Testis (tissue), 3 donors: Measurements from ENCODE around the gene PEX6. TPM values are rescaled to one million over a fixed set of nuclear protein-coding genes. Genes with fewer than 3 reads are reported as not detected.
A peak's percentile ranks its signal among the peaks of the same experiment; 100 is the strongest.

Experiments
- DNase-seq: peaks from one replicate; pipeline ENCODE4 v3.0.0-alpha.2; 2019
- H3K27ac ChIP-seq, 2 donors: fragments of 200-600 bp; sonication (generic); one replicate each; pipeline ENCODE4 v1.5.1; 2019
- H3K27me3 ChIP-seq: fragments of 200-600 bp; sonication (generic); one replicate; pipeline ENCODE4 v1.5.1; 2019
- H3K36me3 ChIP-seq: fragments of 200-600 bp; sonication (generic); one replicate; pipeline ENCODE4 v1.5.1; 2017; ENCODE audit warnings: low read depth; ENCODE audit errors: missing control alignments
- H3K4me1 ChIP-seq: fragments of 200-600 bp; sonication (generic); one replicate; pipeline ENCODE4 v1.5.1; 2019
- H3K4me3 ChIP-seq, 2 donors: fragments of 200-600 bp; sonication (generic); one replicate each; pipeline ENCODE4 v1.5.1; 2017 to 2019
- H3K9me3 ChIP-seq: fragments of 200-600 bp; sonication (generic); one replicate; pipeline ENCODE4 v1.5.1; 2017
- POLR2A ChIP-seq: fragments of 450-650 bp; IDR thresholded peaks from one replicate; pipeline ENCODE4 v1.6.1; 2017; ENCODE audit warnings: antibody characterized with exemption, mild to moderate bottlenecking, moderate library complexity
- WGBS, 2 donors: methylation state at CpG; one replicate each; pipeline ENCODE4 v1.1.5; 2018; 5-methylcytosine and 5-hydroxymethylcytosine counted together
- intact Hi-C: fragments of 100-400 bp; cut with DNase I; formaldehyde crosslinking; loops from one replicate; pipeline ENCODE4 v1.15.1; 2023; ENCODE audit warnings: low total_unique reads
- polyA plus RNA-seq: library from polyadenylated mRNA; stranded (reverse); fragments of 350-450 nt; fragmentation: Illumina TruSeq; extraction: RNeasy Lipid Tissue Mini Kit (QIAGEN cat#74804); gene quantifications from one replicate; pipeline ENCODE4 v1.2.3, GENCODE V29; 2014; ENCODE audit warnings: low read depth, low replicate concordance; ENCODE audit not compliant: insufficient read depth
- total RNA-seq, 2 donors: library from RNA; depleted of rRNA; stranded (reverse); fragments of >200 nt; gene quantifications; one replicate each; pipeline ENCODE4 v1.2.3, GENCODE V29; 2016
- TF ChIP-seq, protein P1 (sequence below), 3 experiments: fragments of 450-650 bp in 2 of 3; fragments of 200-600 bp in 1 of 3; sonication (generic) in 1 of 3; IDR thresholded peaks; one replicate each; pipeline ENCODE4 v1.5.1; 2016 to 2019; ENCODE audit warnings: antibody characterized with exemption in 3 of 3, mild to moderate bottlenecking in 2 of 3, moderate library complexity in 1 of 3

PEX6 gene
- total and polyA plus RNA-seq, 3 donors from 2014 or later = 15.3 to 50.4 (median 22.5) TPM

DNA sequence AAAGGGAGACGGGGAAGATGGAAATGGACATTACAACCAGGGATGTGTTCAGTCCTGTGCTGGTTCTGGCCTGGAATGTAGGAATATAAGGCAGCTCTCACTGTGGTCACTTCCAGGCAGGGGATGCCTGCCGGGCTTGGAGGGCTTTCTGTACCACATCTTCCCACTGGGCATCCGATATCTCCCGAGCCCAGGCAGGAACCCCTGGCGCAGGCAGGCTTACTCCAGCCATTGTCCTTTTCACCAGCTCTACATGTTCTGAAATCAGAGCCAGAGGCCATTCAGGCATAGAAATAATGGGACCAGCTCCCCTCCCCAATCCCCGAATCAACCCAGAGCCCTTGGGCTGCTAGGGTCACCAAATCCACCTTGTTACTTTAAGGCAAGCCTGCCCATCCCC lies 33.4 kb upstream of the PEX6 start:
- Histone ChIP-seq H3K4me1 (peaks cover 32% of the 10 kb centered on the region), H3K27me3 (no peaks in the 10 kb centered on the region), H3K27ac (no peak overlapping the region), H3K36me3 (no peaks in the 10 kb centered on the region), H3K4me3 (no peak overlapping the region), H3K9me3 (no peaks in the 10 kb centered on the region)
- no peak for DNase-seq
- intact Hi-C loops = loop anchor here (5.0 kb wide), 1 partner anchor 130 kb away; no protein-coding TSS in a partner anchor
- TF ChIP-seq, protein P1, sequence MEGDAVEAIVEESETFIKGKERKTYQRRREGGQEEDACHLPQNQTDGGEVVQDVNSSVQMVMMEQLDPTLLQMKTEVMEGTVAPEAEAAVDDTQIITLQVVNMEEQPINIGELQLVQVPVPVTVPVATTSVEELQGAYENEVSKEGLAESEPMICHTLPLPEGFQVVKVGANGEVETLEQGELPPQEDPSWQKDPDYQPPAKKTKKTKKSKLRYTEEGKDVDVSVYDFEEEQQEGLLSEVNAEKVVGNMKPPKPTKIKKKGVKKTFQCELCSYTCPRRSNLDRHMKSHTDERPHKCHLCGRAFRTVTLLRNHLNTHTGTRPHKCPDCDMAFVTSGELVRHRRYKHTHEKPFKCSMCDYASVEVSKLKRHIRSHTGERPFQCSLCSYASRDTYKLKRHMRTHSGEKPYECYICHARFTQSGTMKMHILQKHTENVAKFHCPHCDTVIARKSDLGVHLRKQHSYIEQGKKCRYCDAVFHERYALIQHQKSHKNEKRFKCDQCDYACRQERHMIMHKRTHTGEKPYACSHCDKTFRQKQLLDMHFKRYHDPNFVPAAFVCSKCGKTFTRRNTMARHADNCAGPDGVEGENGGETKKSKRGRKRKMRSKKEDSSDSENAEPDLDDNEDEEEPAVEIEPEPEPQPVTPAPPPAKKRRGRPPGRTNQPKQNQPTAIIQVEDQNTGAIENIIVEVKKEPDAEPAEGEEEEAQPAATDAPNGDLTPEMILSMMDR (IDR thresholded peaks at IDR 0.05) = no peak
- TF ChIP-seq POLR2A = no peak
- 75 to 79% methylated on average over 6 of the region's 6 CpGs for WGBS, 2 donors

DNA sequence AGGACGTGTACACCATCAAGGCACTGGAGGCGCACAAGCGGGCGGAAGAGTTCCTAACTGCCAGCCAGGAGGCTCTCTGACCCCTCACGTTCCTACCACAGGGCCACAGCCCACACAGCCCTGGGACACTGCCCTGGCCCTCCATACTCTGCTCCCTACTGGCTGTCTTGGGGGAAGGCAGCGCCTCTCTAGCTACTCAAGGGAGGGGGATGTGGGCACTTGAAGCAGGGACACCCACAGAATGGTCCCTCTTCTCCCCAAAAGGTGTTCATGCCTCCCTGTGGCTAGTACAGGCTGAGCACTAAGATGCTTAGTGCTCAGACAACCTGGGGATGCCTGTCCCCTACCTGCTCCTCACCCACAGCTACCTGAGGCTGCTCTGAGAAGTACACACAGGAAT lies 32.2 kb upstream of the PEX6 start:
- H3K36me3 ChIP-seq = no peaks in the 10 kb centered on the region
- no peaks in the 10 kb centered on the region for H3K27me3 ChIP-seq
- TF ChIP-seq, protein P1 (IDR thresholded peaks at IDR 0.05) = no peak
- TF ChIP-seq POLR2A = no peak
- 61 to 74% methylated on average over 6 of the region's 6 CpGs for WGBS, 2 donors
- H3K4me1 ChIP-seq = peaks cover 24% of the 10 kb centered on the region
- H3K27ac ChIP-seq = no peak overlapping the region
- no peak for DNase-seq
- no peaks in the 10 kb centered on the region for H3K9me3 ChIP-seq
- intact Hi-C loops = loop anchor here (5.0 kb wide), 1 partner anchor 131 kb away; no protein-coding TSS in a partner anchor
- no peak overlapping the region for H3K4me3 ChIP-seq

DNA sequence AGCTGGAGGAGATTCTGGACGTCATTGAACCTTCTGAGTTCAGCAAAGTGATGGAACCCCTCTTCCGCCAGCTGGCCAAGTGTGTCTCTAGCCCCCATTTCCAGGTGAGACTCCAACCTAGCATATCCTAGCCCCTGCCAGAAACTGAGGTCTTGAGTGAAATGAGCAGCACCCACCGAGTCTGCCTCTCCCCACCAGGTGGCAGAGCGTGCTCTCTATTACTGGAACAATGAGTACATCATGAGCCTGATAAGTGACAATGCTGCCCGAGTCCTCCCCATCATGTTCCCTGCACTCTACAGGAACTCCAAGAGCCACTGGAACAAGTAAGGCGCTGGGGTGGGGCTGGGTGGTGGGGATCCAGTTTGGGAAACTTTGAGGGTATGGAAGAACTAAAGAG lies 30.1 kb upstream of the PEX6 start:
- TF ChIP-seq, protein P1 (IDR thresholded peaks at IDR 0.05) = peak; percentile 18 to 45 (median 44)
- TF ChIP-seq POLR2A = no peak
- Histone ChIP-seq H3K27me3 (no peaks in the 10 kb centered on the region), H3K4me3 (no peak overlapping the region), H3K36me3 (no peaks in the 10 kb centered on the region), H3K9me3 (no peaks in the 10 kb centered on the region), H3K27ac (no peak overlapping the region), H3K4me1 (peaks cover 9% of the 10 kb centered on the region)
- intact Hi-C loops = no loop called here
- WGBS, 2 donors = 50 to 62% methylated on average over 6 of the region's 6 CpGs
- peak; percentile 85 for DNase-seq

DNA sequence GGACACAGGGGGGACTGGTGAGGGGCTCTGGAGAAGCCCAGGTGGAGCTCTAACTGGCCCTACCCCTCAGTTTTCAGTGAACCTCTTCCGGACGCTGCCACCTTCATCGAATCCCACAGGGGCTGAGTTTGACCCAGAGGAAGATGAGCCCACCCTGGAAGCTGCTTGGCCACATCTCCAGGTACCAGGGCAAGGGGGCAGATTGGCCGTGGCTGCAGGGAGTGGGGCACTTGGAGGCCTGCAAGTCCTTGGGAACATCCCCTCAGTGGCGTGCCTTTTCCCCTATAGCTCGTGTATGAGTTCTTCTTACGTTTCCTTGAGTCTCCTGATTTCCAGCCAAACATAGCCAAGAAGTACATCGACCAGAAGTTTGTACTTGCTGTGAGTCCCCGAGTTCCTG lies 28.1 kb upstream of the PEX6 start:
- Histone ChIP-seq H3K27me3 (no peaks in the 10 kb centered on the region), H3K36me3 (no peaks in the 10 kb centered on the region), H3K27ac (no peak overlapping the region), H3K4me3 (no peak overlapping the region), H3K4me1 (no peaks in the 10 kb centered on the region), H3K9me3 (no peaks in the 10 kb centered on the region)
- TF ChIP-seq POLR2A = no peak
- TF ChIP-seq, protein P1 (IDR thresholded peaks at IDR 0.05) = no peak
- intact Hi-C loops = no loop called here
- WGBS, 2 donors = 82 to 84% methylated on average over 6 to 9 of the region's 9 CpGs
- DNase-seq = no peak

DNA sequence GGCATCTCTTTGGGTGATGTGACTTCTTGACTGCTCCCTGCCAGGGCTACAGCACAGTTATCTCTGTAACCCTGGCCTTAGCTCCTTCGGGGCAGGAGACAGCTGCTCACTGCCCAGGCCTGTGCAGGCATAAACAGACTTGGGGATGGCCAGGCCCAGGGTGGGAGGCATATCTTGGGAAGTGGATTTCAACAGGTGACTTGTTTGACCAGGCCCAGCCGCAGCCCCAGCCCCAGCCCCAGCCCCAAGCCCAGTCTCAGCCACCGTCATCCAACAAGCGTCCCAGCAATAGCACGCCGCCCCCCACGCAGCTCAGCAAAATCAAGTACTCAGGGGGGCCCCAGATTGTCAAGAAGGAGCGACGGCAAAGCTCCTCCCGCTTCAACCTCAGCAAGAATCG lies 27.3 kb upstream of the PEX6 start:
- Histone ChIP-seq H3K4me3 (no peak overlapping the region), H3K27me3 (no peaks in the 10 kb centered on the region), H3K4me1 (no peaks in the 10 kb centered on the region), H3K9me3 (no peaks in the 10 kb centered on the region), H3K27ac (no peak overlapping the region), H3K36me3 (no peaks in the 10 kb centered on the region)
- DNase-seq = no peak
- TF ChIP-seq POLR2A = no peak
- TF ChIP-seq, protein P1 (IDR thresholded peaks at IDR 0.05) = no peak
- 90 to 95% methylated on average over 9 to 11 of the region's 11 CpGs for WGBS, 2 donors
- intact Hi-C loops = no loop called here
